Embryonic facial prominence (tissue), 1 donor: ENCODE measurements around the gene PRR3.
"Not testable (repeated sequence)": the region's sequence is repeated elsewhere in the genome, so short reads cannot be mapped to it uniquely, and the experiment has no call there.

Source experiments
- DNase-seq: peaks from one replicate; pipeline ENCODE4 v3.0.0-alpha.2; 2016; ENCODE audit errors: extremely low spot score

Gene PRR3

GRCh38 chr6:30571075-30571761 is 14.1 kb downstream of the PRR3 start, which contains the start of gene ABCF1:
Gene ABCF1, plus strand, starts transcription at chr6:30571442. Its CDS starts 46 bp downstream, at chr6:30571488.
- peak; percentile 92 for DNase-seq

GRCh38 chr6:30571762-30572082 is 14.6 kb downstream of the PRR3 start:
- no peak for DNase-seq

GRCh38 chr6:30572148-30572547 is 15.1 kb downstream of the PRR3 start:
- DNase-seq: no peak

DNA sequence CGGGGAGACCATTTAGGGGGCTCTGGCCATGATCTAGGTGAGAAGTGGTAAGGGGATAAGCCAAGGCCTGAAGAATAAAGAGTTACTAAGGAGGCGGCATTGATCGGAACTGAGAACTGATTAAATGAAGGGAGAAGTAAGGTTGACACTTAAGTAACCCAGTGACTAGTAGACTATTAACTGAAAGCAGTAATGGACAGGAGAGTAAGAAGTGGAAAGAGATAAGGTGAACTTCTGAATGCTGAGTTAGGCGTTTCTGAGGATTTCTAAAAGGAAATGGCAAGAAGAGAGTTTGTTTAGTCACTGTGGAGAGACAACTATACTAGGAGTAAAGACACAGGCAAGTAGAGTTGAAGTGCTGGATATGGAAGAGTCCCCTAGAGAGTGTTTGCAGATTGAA is 16.0 kb downstream of the PRR3 start:
- no peak for DNase-seq

GRCh38 chr6:30578051-30578450 is 21.0 kb downstream of the PRR3 start:
- no peak for DNase-seq

DNA sequence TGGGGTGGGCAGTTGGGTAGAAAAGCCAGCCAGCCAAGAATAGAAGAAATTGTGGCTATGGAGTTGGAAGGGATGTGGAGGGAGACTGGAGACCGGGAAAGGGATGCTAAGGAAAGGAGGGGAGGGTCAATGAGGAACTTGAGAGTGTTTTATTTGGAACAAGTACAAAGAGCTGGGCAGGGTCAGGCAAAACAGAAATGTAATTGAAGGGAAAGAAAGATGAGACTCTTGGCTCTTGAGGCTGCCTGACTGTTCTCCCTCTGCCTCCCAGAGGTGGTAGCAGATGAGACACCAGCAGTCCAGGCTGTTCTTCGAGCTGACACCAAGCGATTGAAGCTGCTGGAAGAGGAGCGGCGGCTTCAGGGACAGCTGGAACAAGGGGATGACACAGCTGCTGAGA is 26.8 kb downstream of the PRR3 start:
- no peak for DNase-seq

DNA sequence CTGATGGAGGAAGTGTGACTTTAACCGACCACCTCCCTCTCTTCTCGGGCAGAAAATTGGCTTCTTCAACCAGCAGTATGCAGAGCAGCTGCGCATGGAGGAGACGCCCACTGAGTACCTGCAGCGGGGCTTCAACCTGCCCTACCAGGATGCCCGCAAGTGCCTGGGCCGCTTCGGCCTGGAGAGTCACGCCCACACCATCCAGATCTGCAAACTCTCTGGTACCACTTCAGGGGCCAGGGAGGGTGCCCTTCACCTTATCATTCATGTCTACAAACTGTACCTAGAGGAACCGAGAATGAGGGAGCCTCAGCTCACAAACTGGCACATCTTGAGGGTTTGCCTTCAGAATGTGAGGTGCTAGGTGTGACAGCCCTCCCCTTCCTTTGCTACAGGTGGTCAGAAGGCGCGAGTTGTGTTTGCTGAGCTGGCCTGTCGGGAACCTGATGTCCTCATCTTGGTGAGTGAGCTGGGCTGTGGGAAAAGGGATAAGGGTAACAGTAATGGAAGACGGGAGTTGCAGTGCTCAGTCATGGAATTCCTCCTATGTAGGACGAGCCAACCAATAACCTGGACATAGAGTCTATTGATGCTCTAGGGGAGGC is 32.8 kb downstream of the PRR3 start:
- DNase-seq: no peak

GRCh38 chr6:30590509-30590908 is 33.4 kb downstream of the PRR3 start:
- no peak for DNase-seq

GRCh38 chr6:30591008-30591407 is 33.9 kb downstream of the PRR3 start:
- no peak for DNase-seq

DNA sequence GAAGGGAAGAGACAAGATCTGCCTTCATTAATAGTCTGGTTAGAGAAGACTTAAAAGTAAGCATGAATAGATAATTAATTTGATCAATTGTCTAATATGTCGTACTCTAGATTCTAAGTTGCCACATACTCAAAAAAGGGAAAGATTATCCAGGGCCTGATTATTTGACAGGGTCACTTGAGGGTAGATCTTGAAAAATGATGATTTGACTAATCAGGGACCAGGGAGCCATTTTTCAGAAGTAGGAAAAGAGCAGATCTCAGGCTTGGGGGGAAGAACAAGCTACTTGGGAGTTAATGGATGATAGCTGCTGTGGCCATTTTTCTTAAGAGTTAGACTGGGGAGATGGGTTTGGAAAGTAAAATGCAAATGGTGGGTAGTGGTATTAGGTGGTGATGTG is 35.2 kb downstream of the PRR3 start:
- DNase-seq: no peak

DNA sequence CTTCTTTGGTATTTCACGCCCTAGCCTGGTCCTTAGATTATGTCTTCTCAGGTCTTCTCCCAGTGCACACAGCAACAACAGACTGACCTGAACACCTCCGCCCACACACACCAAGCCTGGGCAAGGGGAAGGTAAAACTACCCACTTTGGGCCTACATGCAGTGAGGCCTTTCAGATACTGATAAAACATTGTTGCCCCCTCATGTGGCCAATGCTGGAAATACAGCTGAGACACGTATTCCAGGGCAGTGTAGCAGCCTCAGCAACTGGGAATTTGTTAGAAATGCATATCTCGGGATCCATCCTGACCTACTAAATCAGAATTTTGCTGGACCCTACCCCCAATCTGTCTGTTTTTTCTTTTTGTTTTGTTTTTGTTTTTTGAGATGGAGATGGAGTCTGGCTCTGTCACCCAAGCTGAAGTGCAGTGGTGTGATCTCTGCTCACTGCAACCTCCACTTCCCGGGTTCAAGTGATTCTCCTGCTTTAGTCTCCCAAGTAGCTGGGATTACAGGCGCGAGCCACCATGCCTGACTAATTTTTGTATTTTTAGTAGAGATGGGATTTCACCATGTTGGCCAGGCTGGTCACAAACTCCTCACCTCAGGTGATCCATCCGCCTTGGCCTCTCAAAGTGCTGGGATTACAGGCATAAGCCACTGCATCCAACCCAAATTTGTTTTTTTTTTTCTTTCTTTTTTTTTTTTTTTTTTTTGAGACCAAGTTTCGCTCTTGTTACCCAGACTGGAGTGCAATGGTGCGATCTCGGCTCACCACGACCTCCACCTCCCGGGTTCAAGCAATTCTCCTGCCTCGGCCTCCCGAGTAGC is 40.4 kb downstream of the PRR3 start:
- DNase-seq: not testable (repeated sequence)

GRCh38 chr6:30598912-30599624 is 42.0 kb downstream of the PRR3 start:
- no peak for DNase-seq

DNA sequence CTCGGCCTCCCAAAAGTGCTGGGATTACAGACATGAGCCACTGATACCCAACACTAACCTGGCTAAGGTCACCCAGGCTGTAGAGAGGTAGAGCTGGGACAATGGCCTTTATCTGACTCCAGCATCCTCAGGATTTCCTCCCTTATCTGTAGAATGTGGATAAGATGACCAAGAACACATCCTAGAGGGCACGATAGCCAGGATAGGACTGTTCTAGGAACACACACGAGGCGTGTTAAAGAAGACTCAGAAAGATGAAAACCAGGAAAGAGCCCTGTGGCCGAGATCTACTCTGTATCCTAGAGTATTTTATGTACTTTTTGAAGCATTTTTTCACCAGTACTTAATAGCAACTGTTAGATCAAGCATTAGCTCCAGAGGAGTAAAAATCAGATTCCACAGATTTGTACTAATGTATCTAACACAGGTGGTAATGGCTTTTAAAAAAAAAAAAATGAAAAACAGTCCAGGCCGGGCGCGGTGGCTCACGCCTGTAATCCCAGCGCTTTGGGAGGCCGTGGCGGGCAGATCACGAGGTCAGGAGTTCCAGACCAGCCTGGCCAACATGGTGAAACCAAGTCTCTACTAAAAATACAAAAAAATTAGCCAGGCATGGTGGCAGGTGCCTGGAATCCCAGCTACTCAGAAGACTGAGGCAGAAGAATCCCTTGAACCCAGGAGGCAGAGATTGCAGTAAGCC is 42.7 kb downstream of the PRR3 start:
- no peak for DNase-seq

DNA sequence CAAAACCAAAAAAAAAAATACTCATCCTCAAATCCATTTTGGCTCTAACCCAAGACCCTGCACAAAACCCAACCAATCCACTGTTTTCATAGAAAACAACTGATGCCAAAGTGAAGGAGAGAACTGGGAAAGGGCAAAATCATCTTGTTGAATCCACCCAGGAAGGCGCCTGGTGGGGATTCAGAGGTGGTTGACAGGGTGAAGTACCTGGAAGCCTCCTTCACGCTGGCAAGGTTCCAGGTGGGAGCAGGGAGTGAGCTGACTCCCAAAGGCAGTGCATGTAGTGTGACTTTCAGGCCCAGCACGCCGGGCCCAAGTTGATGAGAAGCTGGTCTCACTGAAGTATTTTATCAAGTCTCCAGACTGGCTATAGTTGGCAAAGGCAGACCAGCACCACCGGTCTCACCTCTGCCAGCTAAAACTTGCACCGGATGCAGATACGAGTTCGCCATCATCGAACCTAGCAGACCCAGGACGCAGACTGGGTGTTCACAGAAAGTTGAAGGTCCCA is 43.4 kb downstream of the PRR3 start:
- DNase-seq: no peak

- DNase-seq: no peak
Measured at GRCh38 chr6:30601436-30601814, 44.3 kb downstream of the PRR3 start.

DNA sequence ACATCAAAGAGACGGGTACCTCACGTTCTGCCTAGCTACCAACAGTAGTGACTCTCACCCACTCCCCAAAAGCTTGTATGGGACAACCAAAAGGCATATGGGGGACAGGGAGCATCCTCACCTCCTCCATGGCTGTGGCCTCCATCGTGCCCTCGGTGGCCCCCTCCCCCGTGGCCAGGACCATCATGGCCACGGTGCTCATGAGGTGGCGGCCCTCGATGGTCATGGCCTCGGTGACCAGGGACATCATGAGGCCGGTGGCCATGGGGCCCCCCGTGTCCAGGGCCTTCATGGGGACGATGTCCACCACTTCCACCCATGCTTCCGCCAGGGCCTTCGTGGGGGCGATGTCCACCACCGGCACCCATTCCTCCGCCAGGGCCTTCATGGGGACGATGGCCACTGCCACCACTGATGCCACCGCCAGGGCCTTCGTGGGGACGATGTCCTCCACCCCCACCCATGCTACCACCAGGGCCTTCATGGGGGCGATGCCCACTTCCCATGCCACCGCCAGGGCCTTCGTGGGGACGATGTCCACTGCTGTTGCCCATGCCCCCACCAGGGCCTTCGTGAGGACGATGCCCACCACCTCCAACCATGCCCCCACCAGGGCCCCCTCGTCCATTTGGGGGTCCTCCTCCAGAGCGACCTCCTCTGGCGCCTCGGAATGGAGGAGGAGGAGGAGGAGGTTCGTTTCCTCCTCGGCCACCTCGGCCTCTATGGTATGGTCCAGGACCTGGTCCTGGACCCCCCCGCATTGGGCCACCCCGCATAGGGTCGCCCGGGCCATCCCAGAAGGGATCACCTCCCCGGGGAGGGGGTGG is 44.9 kb downstream of the PRR3 start:
- no peak for DNase-seq

- no peak for DNase-seq
Measured at GRCh38 chr6:30603961-30604360, 46.9 kb downstream of the PRR3 start.

- DNase-seq: no peak
Measured at GRCh38 chr6:30610065-30610464, 53.0 kb downstream of the PRR3 start.

- no peak for DNase-seq
Measured at GRCh38 chr6:30611150-30611855, 54.2 kb downstream of the PRR3 start.

GRCh38 chr6:30611856-30612194 is 54.7 kb downstream of the PRR3 start:
- no peak for DNase-seq
